ENCODE measurements around the gene CASQ2. TPM values are rescaled to one million over a fixed set of nuclear protein-coding genes. Genes with fewer than 3 reads are reported as not detected.

CASQ2 gene
- total and polyA plus RNA-seq, 2 donors (not counting 1 experiment from before 2014, with no cell fraction given), result not detected

DNA sequence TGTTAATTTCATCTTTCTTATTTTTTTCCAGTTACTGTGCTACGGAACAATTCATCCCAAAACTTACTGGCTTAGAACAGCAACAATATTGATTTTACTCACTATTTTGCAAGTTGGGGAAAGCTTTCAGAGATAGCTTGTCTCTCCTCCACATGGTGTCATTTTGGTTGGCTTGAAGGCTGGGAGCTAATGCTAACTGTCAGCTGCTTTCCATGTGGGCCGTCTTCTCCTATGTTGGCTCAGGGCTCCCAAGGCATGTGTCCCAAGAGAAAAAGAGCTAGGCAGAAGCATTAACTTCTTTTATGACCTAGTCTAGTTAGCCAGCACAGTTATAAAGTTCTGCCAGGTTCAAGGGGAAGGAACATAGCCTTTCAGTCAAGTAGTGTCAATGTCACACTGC is 33.9 kb upstream of the CASQ2 start:
- Histone ChIP-seq H3K79me2 (ENCODE audit: control insufficient read depth, insufficient read depth, low read length) (no peaks in the 10 kb centered on the region), H3K4me2 (replicated peaks; ENCODE audit: low read depth, low read length, poor library complexity, severe bottlenecking) (no peak overlapping the region), H3K27me3 (replicated peaks in 1 of 4; ENCODE audit: control extremely low read depth in 1 of 4, control insufficient read depth in 3 of 4, insufficient read depth in 4 of 4, low read length in 3 of 4) (no peaks in the 10 kb centered on the region), H3K9ac (ENCODE audit: low read length) (no peak overlapping the region), H3K4me3 (ENCODE audit: control extremely low read depth in 1 of 5, extremely low read depth in 1 of 5, insufficient read depth in 1 of 5, low read depth in 2 of 5, low read length in 4 of 5) (no peak overlapping the region), H3K4me1 (ENCODE audit: control insufficient read depth in 2 of 2, insufficient read depth in 2 of 2, low read length in 2 of 2) (no peaks in the 10 kb centered on the region), H3K27ac (ENCODE audit: low read length in 2 of 2) (no peak overlapping the region), H2AFZ (ENCODE audit: insufficient read depth, low read depth, low read length, poor library complexity, severe bottlenecking) (no peak overlapping the region), H4K20me1 (ENCODE audit: control insufficient read depth, insufficient read depth, low read length, poor library complexity, severe bottlenecking) (no peaks in the 10 kb centered on the region), H3K9me3 (ENCODE audit: control extremely low read depth in 1 of 3, control insufficient read depth in 2 of 3, insufficient read depth in 1 of 3, low read length in 2 of 3) (peaks cover 0 to 2% (median 0%) of the 10 kb centered on the region in 3 donors), H3K36me3 (replicated peaks in 1 of 2; ENCODE audit: control extremely low read depth in 1 of 2, control insufficient read depth in 1 of 2, extremely low read depth in 1 of 2, insufficient read depth in 2 of 2, low read length in 1 of 2) (no peaks in the 10 kb centered on the region)
- H3K27me3 Mint-ChIP-seq, result peaks cover 14% of the 10 kb centered on the region
- no peaks in the 10 kb centered on the region for H3K4me1 Mint-ChIP-seq
- DNase-seq (no peak), ATAC-seq (ENCODE audit: low read depth) (no peak)
- no peak for TF ChIP-seq EZH2 (IDR thresholded peaks at IDR 0.05; ENCODE audit: borderline replicate concordance, insufficient read depth, low read depth, low read length, poor library complexity, severe bottlenecking)
- TF ChIP-seq, protein P1, sequence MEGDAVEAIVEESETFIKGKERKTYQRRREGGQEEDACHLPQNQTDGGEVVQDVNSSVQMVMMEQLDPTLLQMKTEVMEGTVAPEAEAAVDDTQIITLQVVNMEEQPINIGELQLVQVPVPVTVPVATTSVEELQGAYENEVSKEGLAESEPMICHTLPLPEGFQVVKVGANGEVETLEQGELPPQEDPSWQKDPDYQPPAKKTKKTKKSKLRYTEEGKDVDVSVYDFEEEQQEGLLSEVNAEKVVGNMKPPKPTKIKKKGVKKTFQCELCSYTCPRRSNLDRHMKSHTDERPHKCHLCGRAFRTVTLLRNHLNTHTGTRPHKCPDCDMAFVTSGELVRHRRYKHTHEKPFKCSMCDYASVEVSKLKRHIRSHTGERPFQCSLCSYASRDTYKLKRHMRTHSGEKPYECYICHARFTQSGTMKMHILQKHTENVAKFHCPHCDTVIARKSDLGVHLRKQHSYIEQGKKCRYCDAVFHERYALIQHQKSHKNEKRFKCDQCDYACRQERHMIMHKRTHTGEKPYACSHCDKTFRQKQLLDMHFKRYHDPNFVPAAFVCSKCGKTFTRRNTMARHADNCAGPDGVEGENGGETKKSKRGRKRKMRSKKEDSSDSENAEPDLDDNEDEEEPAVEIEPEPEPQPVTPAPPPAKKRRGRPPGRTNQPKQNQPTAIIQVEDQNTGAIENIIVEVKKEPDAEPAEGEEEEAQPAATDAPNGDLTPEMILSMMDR (IDR thresholded peaks at IDR 0.05), result no peak
- WGBS (ENCODE audit: insufficient coverage), result 86% methylated on average over 1 of the region's 2 CpGs
- CTCF ChIA-PET, result no interaction called here
- no peak overlapping the region for H3K27ac Mint-ChIP-seq
- no peaks in the 10 kb centered on the region for H3K9me3 Mint-ChIP-seq (ENCODE audit: insufficient read depth)
- POLR2A ChIA-PET, result no interaction called here
- intact Hi-C loops (cut with micrococcal nuclease), result no loop called here
- H3K4me3 Mint-ChIP-seq, result no peak overlapping the region

DNA sequence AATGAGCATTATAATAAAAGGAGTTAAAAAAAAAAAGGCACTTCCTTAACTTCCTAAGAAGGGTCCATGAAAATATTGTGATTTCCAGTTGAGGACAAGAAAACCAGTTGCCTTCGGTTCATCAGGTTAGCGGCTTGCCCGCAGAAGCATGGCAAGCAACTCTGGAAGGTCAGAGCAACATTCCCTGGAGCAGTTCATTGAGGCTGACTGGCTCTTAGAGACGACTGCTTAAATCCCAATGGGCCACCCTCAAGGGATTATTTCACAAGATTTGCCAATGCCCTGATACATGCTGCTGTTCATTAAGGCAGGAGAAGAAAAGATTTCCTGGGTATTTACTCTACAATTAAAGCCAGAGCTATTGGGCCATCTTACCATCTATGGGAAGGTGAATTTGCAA is 29.0 kb upstream of the CASQ2 start:
- Histone ChIP-seq H3K4me3 (ENCODE audit: control extremely low read depth in 1 of 5, extremely low read depth in 1 of 5, insufficient read depth in 1 of 5, low read depth in 2 of 5, low read length in 4 of 5) (no peak overlapping the region), H3K9ac (ENCODE audit: low read length) (no peak overlapping the region), H3K9me3 (ENCODE audit: control extremely low read depth in 1 of 3, control insufficient read depth in 2 of 3, insufficient read depth in 1 of 3, low read length in 2 of 3) (peaks cover 0 to 4% (median 0%) of the 10 kb centered on the region in 3 donors), H2AFZ (ENCODE audit: insufficient read depth, low read depth, low read length, poor library complexity, severe bottlenecking) (no peak overlapping the region), H4K20me1 (ENCODE audit: control insufficient read depth, insufficient read depth, low read length, poor library complexity, severe bottlenecking) (no peaks in the 10 kb centered on the region), H3K4me2 (replicated peaks; ENCODE audit: low read depth, low read length, poor library complexity, severe bottlenecking) (no peak overlapping the region), H3K36me3 (replicated peaks in 1 of 2; ENCODE audit: control extremely low read depth in 1 of 2, control insufficient read depth in 1 of 2, extremely low read depth in 1 of 2, insufficient read depth in 2 of 2, low read length in 1 of 2) (no peaks in the 10 kb centered on the region), H3K27ac (ENCODE audit: low read length in 2 of 2) (no peak overlapping the region), H3K79me2 (ENCODE audit: control insufficient read depth, insufficient read depth, low read length) (no peaks in the 10 kb centered on the region), H3K27me3 (replicated peaks in 1 of 4; ENCODE audit: control extremely low read depth in 1 of 4, control insufficient read depth in 3 of 4, insufficient read depth in 4 of 4, low read length in 3 of 4) (peaks cover 0 to 7% (median 0%) of the 10 kb centered on the region in 4 experiments), H3K4me1 (ENCODE audit: control insufficient read depth in 2 of 2, insufficient read depth in 2 of 2, low read length in 2 of 2) (no peaks in the 10 kb centered on the region)
- ChIA-PET POLR2A (no interaction called here), CTCF (interaction anchor here (0.6 to 1.4 kb wide), 2 partner anchors 9 to 26 kb away, joined by 3 read pairs; no protein-coding TSS in a partner anchor)
- Mint-ChIP-seq H3K27ac (no peak overlapping the region), H3K9me3 (ENCODE audit: insufficient read depth) (no peaks in the 10 kb centered on the region), H3K4me1 (no peaks in the 10 kb centered on the region), H3K4me3 (no peak overlapping the region), H3K27me3 (peaks cover 17% of the 10 kb centered on the region)
- WGBS (ENCODE audit: insufficient coverage), result 92% methylated on average over 3 of the region's 4 CpGs
- intact Hi-C loops (cut with micrococcal nuclease), result no loop called here
- TF ChIP-seq, protein P1 (IDR thresholded peaks at IDR 0.05), result no peak
- TF ChIP-seq EZH2 (IDR thresholded peaks at IDR 0.05; ENCODE audit: borderline replicate concordance, insufficient read depth, low read depth, low read length, poor library complexity, severe bottlenecking), result no peak
- no peak for ATAC-seq (ENCODE audit: low read depth)
- no peak for DNase-seq
